ENCODE results near the gene VKORC1.

The VKORC1 gene

GRCh38 chr16:31072540-31073141 lies 22.0 kb downstream of the VKORC1 start:
- peak overlapping the region; percentile 90 for H3K27ac ChIP-seq
- no peak for DNase-seq (ENCODE audit: low read depth, low spot score)

- H3K27ac ChIP-seq = peak overlapping the region; percentile 90
- no peak for DNase-seq (ENCODE audit: low read depth, low spot score)
These were observed 22.7 kb downstream of the VKORC1 start for GRCh38 chr16:31071861-31072260.

- DNase-seq (ENCODE audit: low read depth, low spot score) = no peak
- H3K27ac ChIP-seq = no peak overlapping the region
These were observed 27.3 kb downstream of the VKORC1 start for GRCh38 chr16:31067342-31067741.

- peak; percentile 60 for DNase-seq (ENCODE audit: low read depth, low spot score)
- peak overlapping the region; percentile 89 for H3K27ac ChIP-seq
These were observed 29.6 kb downstream of the VKORC1 start for GRCh38 chr16:31064882-31065461.

- H3K27ac ChIP-seq = peak overlapping the region; percentile 89
- no peak for DNase-seq (ENCODE audit: low read depth, low spot score)
These were observed 30.6 kb downstream of the VKORC1 start for GRCh38 chr16:31063843-31064611.

GRCh38 chr16:31063495-31063842 lies 31.1 kb downstream of the VKORC1 start:
- H3K27ac ChIP-seq = no peak overlapping the region

GRCh38 chr16:31061813-31062440 lies 32.7 kb downstream of the VKORC1 start:
- H3K27ac ChIP-seq = no peak overlapping the region
- DNase-seq (ENCODE audit: low read depth, low spot score) = no peak

More at GRCh38 chr16:31063495-31063842, 31.1 kb downstream of the VKORC1 start:
- no peak for DNase-seq (ENCODE audit: low read depth, low spot score)

GRCh38 chr16:31061126-31061812 lies 33.3 kb downstream of the VKORC1 start:
- no peak for DNase-seq (ENCODE audit: low read depth, low spot score)
- H3K27ac ChIP-seq = no peak overlapping the region

GRCh38 chr16:31055613-31056012 lies 39.0 kb downstream of the VKORC1 start:
- no peak overlapping the region for H3K27ac ChIP-seq
- no peak for DNase-seq (ENCODE audit: low read depth, low spot score)

GRCh38 chr16:31052114-31052513 lies 42.5 kb downstream of the VKORC1 start:
- DNase-seq (ENCODE audit: low read depth, low spot score) = peak; percentile 82
- H3K27ac ChIP-seq = peak overlapping the region; percentile 77

- DNase-seq (ENCODE audit: low read depth, low spot score) = no peak
- H3K27ac ChIP-seq = no peak overlapping the region
These were observed 44.1 kb downstream of the VKORC1 start for GRCh38 chr16:31050280-31051030.

- no peak overlapping the region for H3K27ac ChIP-seq
- DNase-seq (ENCODE audit: low read depth, low spot score) = no peak
These were observed 50.6 kb downstream of the VKORC1 start for GRCh38 chr16:31043898-31044481.

GRCh38 chr16:31043352-31043751 lies 51.2 kb downstream of the VKORC1 start:
- no peak for DNase-seq (ENCODE audit: low read depth, low spot score)

GRCh38 chr16:31042866-31043265 lies 51.7 kb downstream of the VKORC1 start:
- H3K27ac ChIP-seq = no peak overlapping the region
- DNase-seq (ENCODE audit: low read depth, low spot score) = no peak

More at GRCh38 chr16:31043352-31043751, 51.2 kb downstream of the VKORC1 start:
- H3K27ac ChIP-seq = no peak overlapping the region
